ENCODE measurements around the gene PRSS8.

- TF ChIP-seq CTCF (IDR thresholded peaks at IDR 0.05) (no peak), POLR2A (IDR thresholded peaks at IDR 0.05) (no peak)
These were observed 3.1 kb downstream of the PRSS8 start for GRCh38 chr16:31132303-31132979.

Measured in esophagus squamous epithelium (tissue), 4 donors.